Thyroid gland (tissue), 4 donors: ENCODE measurements around the gene METTL26.

Experiments used
- CTCF ChIP-seq, 6 experiments: fragments of 200-600 bp in 3 of 6; fragments of 450-650 bp in 3 of 6; sonication (generic) in 3 of 6; IDR thresholded peaks; one replicate each; pipeline ENCODE4 v1.5.1; 2016 to 2019; ENCODE audit warnings: antibody characterized with exemption in 6 of 6, mild to moderate bottlenecking in 2 of 6, inconsistent platforms in 1 of 6, moderate library complexity in 1 of 6
- POLR2A ChIP-seq, 2 donors: fragments of 450-650 bp; IDR thresholded peaks; one replicate each; pipeline ENCODE4 v1.6.1; 2017; ENCODE audit warnings: antibody characterized with exemption in 2 of 2, mild to moderate bottlenecking in 2 of 2, moderate library complexity in 1 of 2

- TF ChIP-seq CTCF (IDR thresholded peaks at IDR 0.05) (peak; percentile 23 to 61 (median 42)), POLR2A (IDR thresholded peaks at IDR 0.05) (peak in 1 of 2 donors; percentile 33)
These were observed 24.5 kb upstream of the METTL26 start for GRCh38 chr16:660459-661183.
